Measurements from ENCODE around the gene CNN2. TPM values are rescaled to one million over a fixed set of nuclear protein-coding genes. Genes with fewer than 3 reads are reported as not detected.

The CNN2 gene
- total RNA-seq, 1 experiment from 2014 or later, result 524 TPM

- H3K14ac ChIP-seq (ENCODE audit: insufficient read depth, low read length), result no peak overlapping the region
- no peak overlapping the region for H3K27ac ChIP-seq (ENCODE audit: insufficient read length, low read depth, low read length)
- H2BK12ac ChIP-seq (ENCODE audit: insufficient read length, low read depth, low read length), result no peak overlapping the region
- no peak overlapping the region for H2BK120ac ChIP-seq (ENCODE audit: low read depth, low read length, poor library complexity, severe bottlenecking)
- no peak overlapping the region for H2AFZ ChIP-seq (ENCODE audit: low read length)
- no peak overlapping the region for H4K8ac ChIP-seq (replicated peaks; ENCODE audit: insufficient read length, low read depth, low read length)
- no peak overlapping the region for H3K23ac ChIP-seq (ENCODE audit: insufficient read length, low read depth, low read length)
- no peak overlapping the region; a peak in 1 of 5 replicates for H3K4me3 Mint-ChIP-seq
- H4K5ac ChIP-seq (ENCODE audit: insufficient read length, low read depth, low read length), result no peak overlapping the region
- H3K56ac ChIP-seq (ENCODE audit: insufficient read length, low read depth, low read length), result no peak overlapping the region
- H3K27ac Mint-ChIP-seq, result peak overlapping the region in 2 of 3 experiments; percentile 80 to 91; a peak in 3 of 7 replicates
- no peaks in the 10 kb centered on the region for H3K79me2 ChIP-seq (ENCODE audit: insufficient read depth, low read length)
- H3K9ac ChIP-seq (ENCODE audit: extremely low read depth, insufficient read length, low read length), result no peak overlapping the region
- H2AK5ac ChIP-seq (ENCODE audit: insufficient read length, low read length), result no peak overlapping the region
- no peaks in the 10 kb centered on the region for H3K4me1 ChIP-seq (ENCODE audit: insufficient read depth, low read length)
- H3K9me3 ChIP-seq (ENCODE audit: control insufficient read depth, low read depth, low read length), result no peaks in the 10 kb centered on the region
- peaks cover 14 to 39% (median 39%) of the 10 kb centered on the region in 3 experiments; a peak in 6 of 7 replicates for H3K36me3 Mint-ChIP-seq (ENCODE audit: insufficient read depth in 1 of 3, low read depth in 3 of 3)
- H3K27me3 Mint-ChIP-seq (ENCODE audit: low read depth), result peaks cover 1% of the 10 kb centered on the region
- no peak overlapping the region for H3K4ac ChIP-seq (ENCODE audit: low read depth, low read length)
- H2BK20ac ChIP-seq (ENCODE audit: low read depth, low read length, poor library complexity, severe bottlenecking), result no peak overlapping the region
- no peak overlapping the region for H3K4me2 ChIP-seq (ENCODE audit: insufficient read depth, insufficient read length, low read length)
- H3K9me3 Mint-ChIP-seq, result no peaks in the 10 kb centered on the region
- no peaks in the 10 kb centered on the region for H3K23me2 ChIP-seq (ENCODE audit: insufficient read length, low read depth, low read length, poor library complexity, severe bottlenecking)
- no peak overlapping the region for H4K91ac ChIP-seq (ENCODE audit: insufficient read length, low read depth, low read length)
- no peak overlapping the region for H3T11ph ChIP-seq (ENCODE audit: low read length)
- no peaks in the 10 kb centered on the region for H4K20me1 ChIP-seq (ENCODE audit: control insufficient read depth, insufficient read depth, insufficient read length)
- TF ChIP-seq, protein P1, sequence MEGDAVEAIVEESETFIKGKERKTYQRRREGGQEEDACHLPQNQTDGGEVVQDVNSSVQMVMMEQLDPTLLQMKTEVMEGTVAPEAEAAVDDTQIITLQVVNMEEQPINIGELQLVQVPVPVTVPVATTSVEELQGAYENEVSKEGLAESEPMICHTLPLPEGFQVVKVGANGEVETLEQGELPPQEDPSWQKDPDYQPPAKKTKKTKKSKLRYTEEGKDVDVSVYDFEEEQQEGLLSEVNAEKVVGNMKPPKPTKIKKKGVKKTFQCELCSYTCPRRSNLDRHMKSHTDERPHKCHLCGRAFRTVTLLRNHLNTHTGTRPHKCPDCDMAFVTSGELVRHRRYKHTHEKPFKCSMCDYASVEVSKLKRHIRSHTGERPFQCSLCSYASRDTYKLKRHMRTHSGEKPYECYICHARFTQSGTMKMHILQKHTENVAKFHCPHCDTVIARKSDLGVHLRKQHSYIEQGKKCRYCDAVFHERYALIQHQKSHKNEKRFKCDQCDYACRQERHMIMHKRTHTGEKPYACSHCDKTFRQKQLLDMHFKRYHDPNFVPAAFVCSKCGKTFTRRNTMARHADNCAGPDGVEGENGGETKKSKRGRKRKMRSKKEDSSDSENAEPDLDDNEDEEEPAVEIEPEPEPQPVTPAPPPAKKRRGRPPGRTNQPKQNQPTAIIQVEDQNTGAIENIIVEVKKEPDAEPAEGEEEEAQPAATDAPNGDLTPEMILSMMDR (conservative IDR thresholded peaks at IDR 0.05), result no peak
- no peak overlapping the region for H2BK15ac ChIP-seq (ENCODE audit: low read depth, low read length)
- H3K4me1 Mint-ChIP-seq, result peaks cover 3 to 9% of the 10 kb centered on the region in 2 experiments; a peak in 2 of 4 replicates
- DNase-seq, result no peak
- no peaks in the 10 kb centered on the region for H3K27me3 ChIP-seq (ENCODE audit: insufficient read depth, low read length)
- H3K18ac ChIP-seq (ENCODE audit: insufficient read length, low read depth, low read length), result no peak overlapping the region
- no peak overlapping the region for H2BK5ac ChIP-seq (ENCODE audit: insufficient read length, low read length)
- H3K79me1 ChIP-seq (ENCODE audit: insufficient read depth, low read depth, low read length, poor library complexity, severe bottlenecking), result no peaks in the 10 kb centered on the region
- WGBS (ENCODE audit: extremely low coverage, insufficient read length, low lambda C conversion rate), result no CpG with 5 or more reads among the region's 8 CpGs
Observed at GRCh38 chr19:1085053-1085658, 58.7 kb downstream of the CNN2 start.

All from H9 (cell line).